HK-2 (cell line): ENCODE data around the gene C1orf115.
"Not testable (repeated sequence)": the region's sequence is repeated elsewhere in the genome, so short reads cannot be mapped to it uniquely, and the experiment has no call there.

Experiments used
- DNase-seq: peaks from one replicate; pipeline ENCODE4 v3.0.0-alpha.2; 2018; ENCODE audit not compliant: unreplicated experiment

C1orf115 gene, protein sequence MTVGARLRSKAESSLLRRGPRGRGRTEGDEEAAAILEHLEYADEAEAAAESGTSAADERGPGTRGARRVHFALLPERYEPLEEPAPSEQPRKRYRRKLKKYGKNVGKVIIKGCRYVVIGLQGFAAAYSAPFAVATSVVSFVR

DNA sequence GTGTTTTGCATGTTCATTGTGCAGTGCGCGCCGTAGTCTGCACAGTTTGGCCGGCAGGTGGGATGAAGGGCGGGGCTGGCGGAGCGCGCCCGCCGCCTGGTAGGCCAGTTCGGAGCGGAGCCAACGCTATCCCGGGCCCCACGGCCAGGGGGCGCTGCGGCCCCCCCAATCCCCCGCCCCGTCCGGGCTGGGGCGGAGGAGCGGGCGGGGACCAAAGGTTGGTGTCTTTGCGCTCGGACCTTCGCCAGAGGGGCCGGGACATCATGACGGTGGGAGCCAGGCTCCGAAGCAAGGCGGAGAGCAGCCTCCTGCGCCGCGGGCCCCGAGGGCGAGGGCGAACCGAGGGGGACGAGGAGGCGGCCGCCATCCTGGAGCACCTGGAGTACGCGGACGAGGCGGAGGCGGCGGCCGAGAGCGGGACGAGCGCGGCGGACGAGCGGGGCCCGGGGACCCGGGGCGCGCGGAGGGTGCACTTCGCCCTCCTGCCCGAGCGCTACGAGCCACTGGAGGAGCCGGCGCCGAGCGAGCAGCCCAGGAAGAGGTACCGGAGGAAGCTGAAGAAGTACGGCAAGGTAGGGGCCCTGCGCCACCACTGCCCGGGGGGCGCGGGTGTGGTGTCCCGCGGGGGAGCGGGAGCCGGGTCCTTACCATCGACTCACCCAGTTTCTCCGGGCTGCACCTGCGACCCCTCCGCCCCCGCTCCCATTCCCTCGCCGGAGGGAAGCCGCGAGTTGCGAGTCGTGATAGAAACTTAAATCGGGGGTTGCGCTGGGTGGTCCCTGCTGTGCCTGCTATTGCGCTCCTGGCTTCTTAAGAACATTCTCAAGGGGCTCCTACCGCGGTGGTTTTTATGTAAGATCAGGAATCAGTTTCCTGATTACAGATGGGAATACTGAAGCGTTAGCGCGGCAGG is at the start of gene C1orf115:
Gene C1orf115, plus strand, starts transcription at position 224 of the 913 bp plus-strand sequence. Its CDS starts 40 bp downstream, at position 264.
- peak; percentile 89 for DNase-seq

DNA sequence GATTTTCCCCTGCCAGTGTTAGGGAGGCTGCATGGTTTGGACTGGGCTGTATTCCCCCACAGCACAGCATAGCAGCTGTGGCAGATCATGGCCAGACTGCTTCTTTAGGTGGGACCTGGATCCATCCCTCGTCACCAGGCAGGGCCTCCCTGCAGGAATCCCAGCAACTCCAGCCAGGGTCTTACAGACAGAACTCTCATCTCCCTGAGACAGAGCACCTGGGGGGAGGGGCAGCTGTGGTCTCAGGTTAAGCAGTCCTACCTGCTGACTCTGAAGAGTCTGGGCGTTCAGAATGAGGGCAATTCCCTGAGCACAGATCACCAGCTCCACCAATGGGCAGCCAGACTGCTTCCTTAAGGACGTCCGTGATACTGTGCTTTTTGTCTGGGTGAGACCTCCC is 47.9 kb upstream of the C1orf115 start:
- DNase-seq = no peak

DNA sequence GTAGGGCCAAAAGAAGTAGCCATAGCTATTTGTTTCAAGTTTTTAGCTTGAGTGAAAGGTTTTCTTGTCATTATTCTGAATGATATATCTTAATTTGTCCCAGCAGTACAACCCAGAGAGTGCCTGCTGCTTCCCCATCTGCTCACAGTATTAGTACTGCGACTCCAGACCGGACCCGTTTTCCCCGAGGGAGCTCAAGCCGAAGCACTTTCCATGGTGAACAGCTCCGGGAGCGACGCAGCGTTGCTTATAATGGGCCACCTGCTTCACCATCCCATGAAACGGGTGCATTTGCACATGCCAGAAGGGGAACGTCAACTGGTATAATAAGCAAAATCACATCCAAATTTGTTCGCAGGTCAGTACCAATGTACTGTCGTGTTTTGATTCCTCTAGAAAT is 37.2 kb upstream of the C1orf115 start:
- no peak for DNase-seq

DNA sequence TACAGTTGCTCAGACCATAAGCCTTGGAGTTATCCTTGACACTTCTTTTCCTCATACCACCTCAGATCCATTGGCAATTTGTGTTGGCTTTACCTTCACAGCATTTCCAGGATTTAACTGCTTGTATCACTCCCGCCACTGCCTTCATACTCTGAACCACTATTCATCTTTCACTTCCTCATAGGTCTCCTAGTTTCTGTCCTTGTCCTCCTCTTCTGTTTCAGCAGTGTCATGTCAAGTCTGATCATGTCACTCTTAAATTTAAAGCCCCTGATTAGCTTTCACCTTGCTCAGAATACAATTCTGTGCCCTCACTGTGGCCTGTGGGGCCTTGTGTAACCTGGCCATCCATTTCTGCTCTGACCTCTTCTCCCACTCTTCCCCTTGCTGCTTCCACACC is 34.7 kb upstream of the C1orf115 start:
- no peak for DNase-seq

DNA sequence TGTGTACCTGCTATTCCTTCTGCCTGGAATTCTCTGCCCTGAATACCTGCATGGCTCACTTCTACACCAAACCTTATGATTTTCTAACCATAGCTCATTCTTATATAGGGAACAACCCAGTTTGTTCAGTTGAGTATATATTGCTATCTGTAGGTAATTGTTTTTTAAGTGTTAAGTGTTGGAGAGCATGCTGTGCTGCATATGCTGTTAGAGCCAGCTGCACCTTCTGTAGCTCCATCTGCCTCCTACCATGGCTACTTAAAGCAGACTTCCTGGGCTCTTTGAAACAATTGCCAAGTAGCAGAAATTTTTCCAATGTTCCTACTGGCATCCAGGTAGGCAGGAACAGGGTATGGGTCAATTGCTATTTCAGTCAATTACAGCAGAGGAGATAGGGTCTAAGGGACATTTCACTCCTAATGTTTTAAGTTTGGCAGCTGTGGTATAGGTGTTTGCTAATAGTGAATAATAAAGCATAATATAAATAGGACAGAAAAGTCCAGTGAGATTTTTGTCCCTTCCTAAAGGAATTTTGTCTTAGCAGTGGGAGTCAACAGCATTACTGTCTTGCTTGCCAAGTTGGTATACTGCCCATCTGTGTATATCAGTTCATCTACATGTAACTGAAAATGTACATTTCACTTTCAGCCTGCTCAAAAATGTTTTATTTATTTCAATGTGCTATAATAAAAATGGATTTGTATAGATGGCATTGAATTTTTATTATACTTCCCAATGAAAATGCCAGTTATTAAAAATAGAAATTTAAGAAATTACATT is 34.0 kb upstream of the C1orf115 start:
- no peak for DNase-seq

DNA sequence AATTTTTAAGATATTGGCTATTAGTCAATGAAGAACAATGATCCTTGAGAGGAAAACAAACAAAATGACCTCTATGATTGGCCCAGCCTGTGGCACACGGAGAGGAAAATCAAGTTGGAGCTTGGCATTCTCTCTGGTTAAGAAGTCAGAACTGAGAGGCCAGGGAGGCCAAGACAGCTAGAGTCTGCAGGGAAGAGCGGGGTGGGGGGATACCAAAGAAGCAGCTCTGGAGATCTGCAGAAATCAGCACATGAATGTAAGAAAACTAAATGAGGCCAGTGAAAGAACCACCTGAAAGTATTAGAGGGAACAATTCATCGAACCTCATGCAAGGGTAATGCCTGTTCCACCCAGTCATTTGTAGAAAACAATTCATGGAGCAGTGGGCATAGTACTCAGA is 23.8 kb upstream of the C1orf115 start:
- no peak for DNase-seq

DNA sequence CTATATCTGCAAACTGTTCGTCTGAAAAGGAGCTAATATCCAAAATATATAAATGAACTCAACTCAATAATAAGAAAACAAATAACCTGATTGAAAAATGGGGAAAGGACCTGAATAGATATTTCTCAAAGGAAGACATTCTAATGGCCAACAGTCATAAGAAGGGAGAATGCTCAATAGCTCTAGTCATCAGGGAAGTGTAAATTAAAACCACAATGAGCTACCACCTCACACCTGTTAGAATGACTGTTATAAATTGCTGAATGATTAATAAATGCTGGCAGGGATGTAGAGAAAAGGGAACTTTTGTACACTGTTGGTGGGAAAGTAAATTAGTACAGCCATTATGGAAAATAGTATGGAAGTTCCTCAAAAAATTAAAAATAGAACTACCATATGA is 21.2 kb upstream of the C1orf115 start:
- no peak for DNase-seq

DNA sequence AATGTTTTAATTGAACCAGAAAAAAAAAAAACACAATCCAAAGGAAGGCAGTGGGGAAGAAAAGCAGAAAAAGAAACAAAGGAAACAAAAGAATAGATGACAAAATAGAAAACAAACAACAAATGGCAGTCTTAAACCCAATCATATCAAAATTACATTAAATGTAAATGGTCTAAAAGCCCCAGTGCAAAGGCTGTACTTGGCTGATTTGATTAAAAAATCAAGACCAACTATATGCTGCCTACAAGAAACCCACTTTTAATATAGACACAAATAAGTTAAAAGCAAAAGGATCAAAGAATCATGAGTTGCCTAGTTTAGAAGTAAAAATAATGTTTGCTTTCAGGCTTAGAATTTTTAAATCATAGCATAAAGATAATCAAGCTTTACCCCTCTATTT is 19.8 kb upstream of the C1orf115 start:
- DNase-seq = no peak

DNA sequence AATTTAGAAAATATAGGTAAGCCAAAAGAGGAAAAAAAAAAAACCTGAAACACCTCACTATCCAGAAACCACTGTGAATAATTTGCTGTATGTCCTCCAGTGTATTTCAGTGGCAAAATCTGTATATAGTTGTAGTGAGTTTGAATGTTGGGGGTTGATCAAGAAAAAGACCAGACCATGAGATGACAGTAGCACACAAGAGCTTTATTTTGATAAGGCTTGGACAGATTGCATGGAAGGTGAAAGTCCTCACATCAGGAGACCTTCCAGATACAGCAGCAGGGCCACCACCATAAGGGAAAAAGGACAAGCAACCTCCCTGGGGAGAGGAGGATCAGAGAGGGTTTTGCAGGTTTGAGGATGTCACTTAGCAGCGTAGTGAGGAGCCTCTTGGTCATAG is 16.2 kb upstream of the C1orf115 start:
- no peak for DNase-seq

DNA sequence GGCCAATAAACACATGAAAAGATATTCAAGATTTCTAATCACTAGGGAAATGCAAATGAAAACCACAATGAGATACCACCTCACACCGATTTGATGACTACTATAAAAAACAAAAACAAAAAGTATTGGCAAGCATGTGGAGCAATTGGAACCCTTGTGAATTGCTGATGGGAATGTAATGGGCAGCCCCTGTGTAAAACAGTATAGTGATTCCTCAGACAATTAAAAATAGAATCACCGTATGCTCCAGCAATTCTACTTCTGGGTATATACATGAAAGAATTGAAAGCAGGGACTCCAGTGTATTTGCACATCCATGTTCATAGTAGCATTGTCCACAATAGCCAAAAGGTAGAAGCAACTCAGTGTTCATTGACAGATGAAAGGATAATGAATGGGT is 12.9 kb upstream of the C1orf115 start:
- no peak for DNase-seq

DNA sequence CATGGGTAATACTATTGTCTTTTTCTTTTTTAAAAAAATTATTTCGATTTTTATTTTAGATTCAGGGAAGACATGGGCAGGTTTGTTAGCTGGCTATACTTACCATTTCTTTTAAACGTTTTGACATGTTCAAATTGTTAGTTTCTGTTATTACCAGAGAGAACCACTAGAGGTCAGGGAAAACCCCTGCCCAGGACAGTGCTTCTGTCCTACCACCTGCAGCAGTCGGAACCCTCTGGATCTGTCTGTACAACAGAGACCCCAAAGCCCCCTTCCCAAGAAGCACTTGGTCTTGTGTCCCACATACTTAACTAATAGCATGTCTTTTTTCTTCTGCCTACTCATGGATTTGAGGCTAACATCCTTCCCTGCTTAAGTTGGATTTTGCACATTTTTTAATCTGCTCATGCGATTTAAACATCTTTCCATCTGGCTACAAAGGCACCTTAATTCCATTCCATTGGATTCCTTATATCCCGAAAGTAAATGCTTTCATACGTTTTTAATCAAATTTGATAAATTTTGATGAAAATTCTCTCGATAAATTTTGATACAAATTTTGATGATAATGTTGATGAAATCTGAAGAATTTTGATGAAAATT is 10.0 kb upstream of the C1orf115 start:
- DNase-seq = no peak

DNA sequence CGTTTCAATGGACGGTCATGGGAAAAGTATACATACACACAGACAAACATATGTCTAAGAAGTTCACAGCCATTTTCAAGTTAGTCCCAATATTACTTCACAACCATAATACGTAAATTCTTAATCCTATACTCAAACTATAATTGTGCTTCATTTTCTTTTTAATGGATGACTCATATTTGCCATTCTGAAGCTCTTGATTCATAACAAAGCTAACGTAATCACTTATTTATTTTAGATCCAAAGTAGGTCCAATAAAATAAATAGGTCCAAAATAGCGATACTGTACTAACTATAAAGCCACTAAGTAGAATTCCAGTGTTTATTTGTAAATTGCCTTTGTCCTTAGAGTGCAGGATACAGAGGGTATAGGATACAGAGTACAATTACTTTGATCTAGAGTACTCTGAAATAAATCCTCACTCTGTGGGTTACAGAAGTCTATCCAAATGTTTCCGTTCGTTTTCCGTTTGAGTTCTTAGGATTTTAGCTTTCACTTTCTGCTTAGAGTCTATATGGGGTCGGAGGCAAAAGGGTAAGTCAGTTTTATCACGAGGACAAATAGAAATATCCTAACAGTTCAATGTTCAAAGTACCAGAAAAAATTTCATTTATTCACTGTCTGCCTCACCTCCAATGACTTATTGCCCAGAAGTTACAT is 8.8 kb upstream of the C1orf115 start:
- no peak for DNase-seq

DNA sequence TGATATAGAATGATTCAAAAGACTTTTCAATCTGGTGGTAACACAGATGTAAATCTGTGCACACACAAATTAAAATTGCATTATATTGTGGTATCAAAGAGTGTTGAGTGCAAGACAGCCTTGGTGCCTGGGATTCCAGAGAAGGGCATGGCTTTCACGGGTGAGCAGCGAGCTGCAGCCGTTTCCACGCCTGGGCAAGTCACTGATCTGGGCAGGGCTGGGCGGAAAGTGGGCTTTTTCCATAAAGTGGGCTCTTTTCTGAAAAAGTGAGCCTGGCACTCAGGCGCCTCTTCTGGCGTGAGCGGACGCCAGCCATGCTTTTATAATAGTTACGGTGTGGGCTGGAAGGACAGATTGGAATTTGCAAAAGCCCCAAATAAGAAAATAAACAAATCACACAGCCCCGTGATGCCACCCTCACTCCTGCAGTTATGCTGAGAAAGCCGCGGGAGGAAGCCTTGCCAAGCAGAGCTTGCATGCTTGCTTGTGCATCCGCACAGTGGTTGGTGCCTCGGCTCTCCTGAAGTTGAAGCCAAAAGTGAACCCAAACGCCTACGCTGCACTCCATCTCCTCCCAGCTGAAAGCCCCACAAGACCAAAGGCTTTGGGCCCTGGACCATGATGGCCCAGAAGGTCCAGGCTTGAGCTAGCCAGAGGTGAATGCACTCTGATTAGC is 7.1 kb upstream of the C1orf115 start:
- no peak for DNase-seq

DNA sequence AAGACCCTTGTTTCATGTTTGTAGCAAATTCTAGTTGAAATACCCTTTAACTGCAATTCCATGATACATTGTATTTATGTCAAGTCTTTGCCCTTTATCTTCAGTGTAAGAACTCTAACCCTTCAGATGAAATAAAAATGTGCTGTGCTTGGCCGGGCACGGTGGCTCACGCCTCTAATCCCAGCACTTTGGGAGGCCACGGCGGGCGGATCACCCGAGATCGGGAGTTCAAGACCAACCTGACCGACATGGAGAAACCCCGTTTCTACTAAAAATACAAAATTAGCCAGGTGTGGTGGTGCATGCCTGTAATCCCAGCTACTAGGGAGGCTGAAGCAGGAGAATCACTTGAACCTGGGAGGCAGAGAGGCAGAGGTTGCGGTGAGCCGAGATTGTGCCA is 6.4 kb upstream of the C1orf115 start:
- DNase-seq = not testable (repeated sequence)

DNA sequence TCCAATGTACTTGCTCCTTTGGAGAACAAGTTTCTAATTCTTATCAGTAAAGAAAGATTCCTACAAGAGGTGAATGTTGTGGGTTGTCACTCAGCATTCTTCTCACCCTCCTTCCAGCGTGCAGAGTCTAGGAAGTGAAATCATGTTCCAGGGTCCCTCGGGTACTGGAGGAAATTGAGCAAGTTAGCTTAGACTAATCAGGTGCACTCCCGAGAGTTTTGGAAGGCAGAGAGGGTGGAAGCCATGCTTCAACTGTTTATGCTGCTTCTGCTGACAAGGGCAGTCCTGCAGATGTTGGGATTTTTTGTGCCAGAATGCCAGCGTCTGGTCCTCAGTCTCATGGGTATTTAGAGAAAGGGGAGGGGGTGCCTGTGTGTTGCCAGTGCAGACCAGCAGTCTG is 5.3 kb upstream of the C1orf115 start:
- no peak for DNase-seq

DNA sequence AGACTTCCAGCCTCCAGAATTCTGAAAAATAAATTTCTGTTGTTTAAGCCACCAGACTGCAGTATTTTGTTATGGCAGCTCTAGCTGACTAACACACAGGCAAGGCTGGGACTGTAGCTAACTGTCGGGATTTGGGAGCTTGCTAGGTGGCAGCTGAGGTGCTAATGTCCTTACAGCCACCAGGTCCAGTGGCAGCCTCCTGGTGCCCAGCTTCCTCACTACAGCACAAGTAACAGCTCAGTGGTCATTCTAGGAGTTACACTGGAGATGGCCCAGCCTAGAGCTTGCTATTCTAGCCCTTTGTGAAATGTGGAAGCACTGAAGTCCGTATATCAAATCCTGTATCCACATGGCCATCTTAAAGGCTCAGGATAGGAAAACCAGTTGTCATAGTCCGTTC is 4.3 kb upstream of the C1orf115 start:
- no peak for DNase-seq

DNA sequence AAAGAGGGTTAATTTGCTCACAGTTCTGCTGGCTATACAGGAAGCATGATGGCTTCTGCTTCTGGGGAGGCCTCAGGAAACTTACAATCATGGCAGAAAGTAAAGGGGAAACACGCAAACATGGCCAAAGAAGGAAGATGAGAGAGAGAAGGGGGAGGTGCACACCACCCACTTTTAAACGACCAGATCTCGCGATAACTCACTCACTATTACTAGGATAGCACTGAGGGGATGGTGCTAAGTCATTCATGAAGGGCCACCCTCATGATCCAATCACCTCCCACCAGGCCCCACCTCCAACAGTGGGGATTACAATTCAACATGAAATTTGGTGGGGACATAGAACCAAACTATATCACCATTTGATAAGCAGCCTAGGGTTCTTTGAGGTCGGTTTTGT is 2.4 kb upstream of the C1orf115 start:
- DNase-seq = no peak

DNA sequence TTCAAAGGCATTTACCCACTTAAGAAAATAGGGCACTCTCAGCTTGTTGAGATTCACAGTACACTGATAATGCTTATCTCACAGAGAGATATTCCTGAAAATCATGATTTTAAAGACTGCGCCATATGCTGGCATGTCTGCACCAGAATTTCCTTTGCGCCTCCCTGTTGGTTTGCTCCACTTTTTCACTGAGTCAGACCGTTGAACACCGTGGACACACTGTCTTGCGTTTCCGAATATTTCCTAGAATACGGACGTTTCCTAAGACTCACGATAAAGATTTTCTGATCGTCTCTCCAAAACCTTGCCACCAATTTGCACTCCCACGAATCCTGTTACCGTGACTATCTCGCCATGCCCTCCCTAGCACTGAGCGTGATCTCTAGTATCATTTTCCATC is 497 bp upstream of the C1orf115 start:
- DNase-seq = no peak

DNA sequence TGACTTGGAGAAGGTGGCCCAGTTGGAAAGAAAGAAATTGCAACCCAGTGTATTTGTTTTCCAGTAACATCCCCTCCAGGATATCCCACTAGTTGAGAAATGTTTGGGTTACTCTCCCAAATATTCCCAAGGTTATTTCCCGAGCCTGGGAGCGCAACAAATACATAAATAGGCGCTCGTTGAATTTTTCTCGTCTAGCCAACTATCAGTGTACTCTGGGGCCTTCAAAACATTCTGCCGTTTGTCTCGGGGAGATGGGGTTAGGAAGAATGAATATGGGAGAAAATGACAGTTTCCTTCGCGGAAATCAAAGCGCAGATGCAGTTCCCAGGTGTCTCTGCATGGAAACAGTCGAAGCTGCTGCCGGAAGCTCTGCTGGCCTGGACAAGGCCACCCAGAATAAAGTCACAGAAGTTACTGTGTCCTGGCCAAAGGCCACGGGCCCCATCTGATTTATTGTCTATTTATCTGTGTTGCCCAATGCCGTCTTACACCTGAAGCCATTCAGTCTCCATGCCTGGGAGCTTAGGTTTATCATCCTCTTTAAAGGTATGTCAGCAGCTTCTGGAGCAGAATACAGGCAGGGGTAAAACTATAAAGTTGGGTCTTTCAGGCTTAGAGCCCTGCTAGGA is 1.0 kb downstream of the C1orf115 start:
- no peak for DNase-seq

DNA sequence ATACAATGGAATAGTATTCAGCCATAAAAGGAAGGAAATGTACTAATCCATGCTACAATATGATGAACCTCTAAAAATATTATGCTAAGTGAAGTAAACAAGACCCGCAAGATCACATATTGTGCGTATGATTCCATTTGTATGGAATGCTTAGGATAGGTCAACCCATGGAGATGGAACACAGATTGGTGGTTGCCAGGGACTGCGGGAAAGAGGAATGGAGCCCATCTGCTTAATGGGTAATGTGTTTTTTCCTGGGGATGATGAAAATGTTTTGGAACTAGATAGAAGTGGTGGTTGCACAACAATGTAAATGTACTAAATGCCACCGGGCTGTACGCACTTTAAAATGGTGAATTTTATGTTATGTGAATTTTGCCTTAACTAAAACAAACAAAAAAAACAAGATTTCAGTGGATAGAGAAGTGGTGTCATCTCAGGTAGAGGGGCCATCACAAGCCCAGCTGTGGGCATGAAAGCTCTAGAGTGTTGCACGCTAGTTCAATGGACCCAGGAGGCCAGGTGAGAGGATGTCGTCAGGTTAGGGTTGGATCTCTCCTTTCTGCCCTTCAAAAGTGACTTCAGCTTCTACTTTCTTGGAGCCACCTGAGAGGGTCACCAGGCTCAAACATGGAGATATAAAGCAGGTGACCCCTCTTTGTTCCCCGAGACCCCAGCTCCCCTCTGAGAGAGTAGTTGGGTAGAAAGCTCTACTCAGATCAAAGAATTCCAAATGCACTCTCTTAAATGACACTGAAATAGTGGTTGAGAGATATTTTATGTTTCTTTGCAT is 2.5 kb downstream of the C1orf115 start:
- no peak for DNase-seq
